LNCAP (cell line): ENCODE results near the gene TREX2.

Experiments
- TF ChIP-seq, protein P1 (sequence below): fragments of 450-650 bp; IDR thresholded peaks from 2 replicates; pipeline ENCODE4 v1.5.1; 2017; ENCODE audit warnings: mild to moderate bottlenecking

The TREX2 gene

DNA sequence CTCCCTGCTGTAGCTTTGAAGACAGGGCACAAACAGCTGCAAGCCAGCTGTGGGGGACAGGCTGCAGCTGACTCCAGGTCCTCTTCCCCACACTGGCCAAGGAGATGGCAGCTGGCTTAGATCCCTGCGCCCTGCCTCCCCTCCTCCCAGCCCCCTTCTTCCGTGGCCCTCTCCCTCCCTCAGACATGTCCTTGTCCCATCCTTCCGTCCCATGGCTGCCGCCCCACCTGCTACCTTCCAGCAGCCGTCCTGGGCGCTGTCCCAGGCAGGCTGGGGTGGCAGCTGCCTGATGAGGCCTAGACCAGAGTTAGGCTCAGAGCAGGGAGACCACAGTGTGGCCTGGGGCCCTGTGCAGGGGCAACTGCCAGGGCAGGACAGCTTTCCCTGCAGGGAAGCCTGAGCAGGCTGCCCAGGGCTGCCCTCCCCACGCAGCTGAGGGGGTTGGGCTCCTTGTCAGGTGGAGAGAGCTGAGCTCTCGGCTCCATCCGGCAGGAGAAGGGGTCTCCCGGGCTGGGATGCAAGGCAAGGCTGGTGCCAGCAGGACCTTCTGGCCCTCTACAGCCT, 45.6 kb upstream of the TREX2 start:
- TF ChIP-seq, protein P1, sequence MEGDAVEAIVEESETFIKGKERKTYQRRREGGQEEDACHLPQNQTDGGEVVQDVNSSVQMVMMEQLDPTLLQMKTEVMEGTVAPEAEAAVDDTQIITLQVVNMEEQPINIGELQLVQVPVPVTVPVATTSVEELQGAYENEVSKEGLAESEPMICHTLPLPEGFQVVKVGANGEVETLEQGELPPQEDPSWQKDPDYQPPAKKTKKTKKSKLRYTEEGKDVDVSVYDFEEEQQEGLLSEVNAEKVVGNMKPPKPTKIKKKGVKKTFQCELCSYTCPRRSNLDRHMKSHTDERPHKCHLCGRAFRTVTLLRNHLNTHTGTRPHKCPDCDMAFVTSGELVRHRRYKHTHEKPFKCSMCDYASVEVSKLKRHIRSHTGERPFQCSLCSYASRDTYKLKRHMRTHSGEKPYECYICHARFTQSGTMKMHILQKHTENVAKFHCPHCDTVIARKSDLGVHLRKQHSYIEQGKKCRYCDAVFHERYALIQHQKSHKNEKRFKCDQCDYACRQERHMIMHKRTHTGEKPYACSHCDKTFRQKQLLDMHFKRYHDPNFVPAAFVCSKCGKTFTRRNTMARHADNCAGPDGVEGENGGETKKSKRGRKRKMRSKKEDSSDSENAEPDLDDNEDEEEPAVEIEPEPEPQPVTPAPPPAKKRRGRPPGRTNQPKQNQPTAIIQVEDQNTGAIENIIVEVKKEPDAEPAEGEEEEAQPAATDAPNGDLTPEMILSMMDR: no peak

DNA sequence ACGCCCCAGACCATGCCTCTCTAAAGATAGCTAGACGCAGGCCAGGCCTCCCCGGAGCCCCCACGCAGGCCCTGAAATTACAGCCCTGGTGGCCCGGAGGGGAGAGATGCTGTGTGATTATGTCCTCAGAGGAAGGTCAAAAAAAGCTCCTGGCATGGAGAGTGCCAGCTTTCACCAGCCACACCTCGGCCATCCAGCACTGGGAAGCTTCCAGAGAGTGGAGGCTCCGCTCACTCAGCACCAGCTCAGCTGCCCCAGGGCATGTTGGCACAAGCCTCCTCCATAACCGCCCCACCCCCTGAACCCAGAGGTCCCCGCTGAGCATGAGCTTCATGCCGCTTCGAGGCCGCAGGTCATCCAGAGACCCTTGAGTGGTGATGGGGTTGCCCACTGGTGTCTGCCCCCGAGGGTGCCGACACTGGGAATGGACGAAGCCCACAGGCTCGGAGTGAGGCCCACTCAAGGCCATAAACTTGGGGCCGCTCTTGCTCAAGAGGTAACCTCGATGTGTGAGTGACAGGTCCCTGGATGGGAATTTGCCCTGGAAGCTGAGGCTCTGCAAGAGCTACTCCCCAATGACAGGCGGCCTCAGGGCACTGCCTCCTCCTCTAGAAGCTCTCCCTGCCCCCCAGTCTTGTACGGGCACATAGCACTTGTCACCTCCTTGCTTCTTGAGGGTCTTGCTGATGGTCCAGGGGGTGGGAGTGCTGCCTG, 44.5 kb upstream of the TREX2 start:
- TF ChIP-seq, protein P1: no peak

DNA sequence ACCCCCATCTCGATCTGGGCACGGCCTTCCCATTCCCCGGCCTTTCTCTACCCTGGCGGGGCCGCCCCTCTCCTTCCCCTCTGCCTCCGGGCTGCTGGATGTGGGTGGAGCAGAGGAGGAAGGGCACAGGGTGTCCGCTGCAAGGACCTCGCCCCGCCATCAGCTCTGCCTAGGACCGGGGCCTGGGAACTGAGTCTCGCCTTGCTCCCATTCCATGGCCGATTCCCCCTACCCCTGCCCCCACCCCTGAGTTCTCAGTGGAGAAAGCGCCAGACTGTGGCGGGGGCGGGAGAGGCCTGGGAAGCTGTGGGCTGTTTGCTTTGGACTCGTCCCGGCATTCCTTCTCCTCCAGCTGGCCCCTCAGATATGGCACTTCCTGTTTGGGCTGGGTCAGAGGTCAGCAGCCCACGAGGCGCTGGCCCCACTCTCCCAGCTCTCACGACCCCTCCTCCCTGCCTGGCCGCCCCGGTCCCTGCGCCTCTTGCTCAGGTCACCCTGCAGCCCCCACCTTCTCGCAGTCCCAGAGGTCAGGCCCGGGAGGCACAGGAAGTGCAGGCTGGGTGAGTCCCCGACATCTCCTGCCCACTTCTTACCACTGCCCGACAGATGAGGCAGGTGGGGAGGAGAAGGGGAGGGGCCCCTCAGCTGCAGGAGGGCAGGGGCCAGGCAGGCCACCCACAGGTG, 42.5 kb upstream of the TREX2 start:
- TF ChIP-seq, protein P1: no peak

DNA sequence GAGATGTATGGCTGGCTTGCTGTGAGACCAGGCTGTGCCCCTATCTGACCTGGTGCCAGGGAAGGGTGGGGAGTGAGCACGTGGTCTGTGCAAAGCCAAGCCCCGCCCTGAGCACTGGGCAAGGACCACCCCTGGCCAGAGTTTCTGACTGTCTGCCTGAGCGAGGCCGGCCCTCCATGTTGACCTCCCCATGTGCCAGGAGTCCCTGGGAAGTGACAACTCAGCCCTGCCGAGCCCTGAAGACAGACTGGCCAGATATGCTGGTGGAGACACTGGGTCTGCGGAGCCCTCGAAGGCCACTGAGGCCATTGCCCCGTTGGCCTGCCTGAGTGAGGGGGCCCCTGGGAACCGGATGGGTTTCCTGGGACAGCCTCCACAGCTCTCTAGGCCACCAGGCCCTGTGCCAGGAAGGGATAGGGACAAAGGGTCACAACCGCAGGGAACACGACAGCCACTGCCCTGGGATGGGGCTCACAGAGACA, 41.8 kb upstream of the TREX2 start:
- TF ChIP-seq, protein P1: no peak

DNA sequence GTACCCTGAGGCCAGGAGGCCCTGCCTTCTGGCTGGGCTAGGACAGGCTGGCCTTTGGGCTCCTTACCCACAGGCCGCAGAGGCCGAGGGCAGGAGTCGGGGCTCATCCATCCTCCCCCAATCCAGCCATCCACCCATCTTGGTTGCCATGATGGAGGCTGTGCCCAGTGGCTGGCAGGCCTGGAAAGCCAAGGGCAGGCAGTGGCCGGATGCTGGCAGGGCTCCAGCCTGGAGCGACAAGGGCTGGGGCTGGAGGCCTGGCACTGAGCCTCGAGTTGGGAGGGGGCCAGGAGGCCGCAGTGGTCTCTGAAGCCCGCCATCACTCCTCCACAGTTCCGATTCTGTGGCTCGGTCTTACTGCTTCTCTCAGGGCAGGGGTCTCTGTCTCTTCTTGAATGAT, 40.3 kb upstream of the TREX2 start:
- TF ChIP-seq, protein P1: no peak

DNA sequence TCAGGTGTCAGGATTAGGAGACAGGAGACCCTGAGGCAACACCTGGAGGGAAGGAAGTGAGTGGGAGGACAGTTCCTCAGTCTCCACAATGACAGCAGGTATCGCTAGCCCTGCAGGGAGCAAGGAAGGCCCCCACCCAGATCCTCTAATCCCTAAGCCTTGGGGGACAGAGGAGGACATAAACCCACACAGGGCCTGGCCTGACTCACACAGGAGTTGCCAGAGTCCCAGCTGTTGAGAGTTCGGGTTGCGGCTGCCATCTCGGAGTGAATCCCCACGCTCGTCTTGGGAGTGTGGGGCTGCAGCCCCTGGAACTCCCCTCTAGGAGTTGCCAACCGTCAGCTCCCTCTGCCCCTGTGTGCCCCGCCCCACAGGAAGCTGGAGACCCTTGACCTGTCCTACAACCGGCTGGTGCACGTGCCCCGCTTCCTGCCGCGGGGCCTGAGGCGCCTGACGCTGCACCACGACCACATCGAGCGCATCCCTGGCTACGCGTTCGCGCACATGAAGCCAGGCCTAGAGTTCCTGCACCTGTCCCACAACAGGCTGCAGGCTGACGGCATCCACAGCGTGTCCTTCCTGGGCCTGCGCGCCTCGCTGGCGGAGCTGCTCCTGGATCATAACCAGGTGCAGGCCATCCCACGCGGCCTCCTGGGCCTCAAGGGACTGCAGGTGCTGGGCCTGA, 39.7 kb upstream of the TREX2 start:
- TF ChIP-seq, protein P1: no peak

DNA sequence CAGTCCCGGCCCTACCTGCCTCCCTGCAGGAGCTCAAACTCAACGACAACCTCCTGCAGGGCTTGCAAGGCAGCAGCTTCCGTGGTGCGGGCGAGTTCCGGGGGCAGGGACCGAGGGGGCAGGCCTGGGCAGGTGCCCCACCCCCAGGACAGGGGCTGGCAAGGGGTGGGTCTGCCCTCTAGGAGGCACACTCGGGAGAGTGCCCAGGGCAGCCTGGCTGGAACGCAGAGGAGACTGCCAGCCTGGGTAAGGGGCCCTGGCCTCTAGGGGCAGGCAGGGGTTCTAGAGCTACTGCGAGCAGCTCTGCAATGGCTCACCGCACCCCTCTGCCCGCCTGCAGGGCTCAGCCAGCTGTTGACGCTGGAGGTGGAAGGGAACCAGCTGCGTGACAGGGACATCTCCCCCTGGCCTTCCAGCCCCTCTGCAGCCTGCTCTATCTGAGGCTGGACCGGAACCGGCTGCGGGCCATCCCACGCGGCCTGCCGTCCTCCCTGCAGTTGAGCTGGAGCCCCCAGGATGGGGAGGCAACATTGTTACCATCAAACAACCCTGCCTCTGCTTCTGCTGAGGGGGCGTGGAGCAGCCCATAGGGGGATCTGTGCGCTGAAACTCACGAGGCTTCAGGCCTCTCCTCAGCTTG, 36.6 kb upstream of the TREX2 start:
- TF ChIP-seq, protein P1: no peak
